RWPE1 (cell line): ENCODE measurements around the gene C1orf232.

Experiments
- CTCF ChIA-PET: fragments of 350-600 bp; sonication (Branson Sonifier 250); formaldehyde crosslinking; extraction: SDS; loops from one replicate; lab custom pipeline; 2021; lab: Yijun Ruan, JAX
- POLR2A ChIA-PET: fragments of 400-600 bp; formaldehyde crosslinking; extraction: SDS; loops from one replicate; lab custom pipeline; 2020; ENCODE audit warnings: antibody characterized with exemption; ENCODE audit not compliant: low non-redundant PET; lab: Yijun Ruan, JAX
- DNase-seq: peaks from one replicate; pipeline ENCODE4 v3.0.0; 2012; ENCODE audit warnings: low spot score
- H3K27ac ChIP-seq: fragments of 450-650 bp; 2 replicates; pipeline ENCODE4 v1.5.1; 2017
- TF ChIP-seq, protein P1 (sequence below): fragments of 450-650 bp; conservative IDR thresholded peaks from 2 replicates; pipeline ENCODE4 v1.5.1; 2017; ENCODE audit warnings: low read depth, mild to moderate bottlenecking

Gene C1orf232

GRCh38 chr1:26171084-26172072, 2.6 kb upstream of the C1orf232 start, which contains the start of gene ZNF593OS:
Gene ZNF593OS, minus strand, starts transcription at chr1:26171832. Its CDS starts 171 bp downstream, at chr1:26171661.
- TF ChIP-seq, protein P1, sequence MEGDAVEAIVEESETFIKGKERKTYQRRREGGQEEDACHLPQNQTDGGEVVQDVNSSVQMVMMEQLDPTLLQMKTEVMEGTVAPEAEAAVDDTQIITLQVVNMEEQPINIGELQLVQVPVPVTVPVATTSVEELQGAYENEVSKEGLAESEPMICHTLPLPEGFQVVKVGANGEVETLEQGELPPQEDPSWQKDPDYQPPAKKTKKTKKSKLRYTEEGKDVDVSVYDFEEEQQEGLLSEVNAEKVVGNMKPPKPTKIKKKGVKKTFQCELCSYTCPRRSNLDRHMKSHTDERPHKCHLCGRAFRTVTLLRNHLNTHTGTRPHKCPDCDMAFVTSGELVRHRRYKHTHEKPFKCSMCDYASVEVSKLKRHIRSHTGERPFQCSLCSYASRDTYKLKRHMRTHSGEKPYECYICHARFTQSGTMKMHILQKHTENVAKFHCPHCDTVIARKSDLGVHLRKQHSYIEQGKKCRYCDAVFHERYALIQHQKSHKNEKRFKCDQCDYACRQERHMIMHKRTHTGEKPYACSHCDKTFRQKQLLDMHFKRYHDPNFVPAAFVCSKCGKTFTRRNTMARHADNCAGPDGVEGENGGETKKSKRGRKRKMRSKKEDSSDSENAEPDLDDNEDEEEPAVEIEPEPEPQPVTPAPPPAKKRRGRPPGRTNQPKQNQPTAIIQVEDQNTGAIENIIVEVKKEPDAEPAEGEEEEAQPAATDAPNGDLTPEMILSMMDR = no peak
- peak within 1 kb of the TSS; percentile 55 for H3K27ac ChIP-seq
- CTCF ChIA-PET = interaction anchor here (1.3 kb wide), 1 partner anchor 62 kb away, joined by 10 read pairs; the partner anchor contains the start of gene CEP85
- DNase-seq = no peak
- POLR2A ChIA-PET = interaction anchor here (0.6 kb wide), 1 partner anchor 239 kb away, joined by 5 read pairs; the partner anchor contains the start of gene LIN28A

DNA sequence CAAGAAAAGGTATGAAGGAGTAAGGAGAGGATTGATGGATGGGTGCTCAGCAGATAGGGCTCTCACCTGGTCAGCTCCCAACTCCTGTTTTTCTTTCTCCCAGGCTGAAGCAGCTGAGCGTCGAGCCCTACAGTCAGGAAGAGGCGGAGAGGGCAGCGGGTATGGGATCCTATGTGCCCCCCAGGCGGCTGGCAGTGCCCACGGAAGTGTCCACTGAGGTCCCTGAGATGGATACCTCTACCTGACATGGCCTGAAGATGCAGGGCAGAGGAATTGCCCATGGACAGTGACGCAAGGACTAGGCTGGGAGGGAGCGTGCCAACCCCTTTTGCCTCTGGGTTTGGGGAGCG, 1.7 kb upstream of the C1orf232 start:
- peak overlapping the region; percentile 55 for H3K27ac ChIP-seq
- TF ChIP-seq, protein P1 = no peak
- POLR2A ChIA-PET = no interaction called here
- DNase-seq = no peak
- CTCF ChIA-PET = interaction anchor here (0.7 to 1.6 kb wide), 9 partner anchors 9 to 163 kb away, joined by 3 to 15 read pairs (median 4); partner anchors contain the start of gene CEP85

GRCh38 chr1:26169669-26170471, 1.1 kb upstream of the C1orf232 start, which contains the start of gene ZNF593:
Gene ZNF593, plus strand, starts transcription at chr1:26169908. Its CDS starts 76 bp downstream, at chr1:26169984.
- TF ChIP-seq, protein P1 = peak; percentile 93

GRCh38 chr1:26169198-26169554, 413 bp upstream of the C1orf232 start:
- ChIA-PET CTCF (interaction anchor here (0.5 to 1.6 kb wide), 13 partner anchors 8 to 401 kb away, joined by 3 to 15 read pairs (median 4); partner anchors contain the start of gene CEP85), POLR2A (interaction anchor here (0.5 to 1.0 kb wide), 2 partner anchors 64 to 228 kb away, joined by 3 to 5 read pairs; partner anchors contain the start of gene CEP85)
- peak overlapping the region; percentile 55 for H3K27ac ChIP-seq
- DNase-seq = no peak
- TF ChIP-seq, protein P1 = no peak

More at GRCh38 chr1:26169669-26170471, 1.1 kb upstream of the C1orf232 start, which contains the start of gene ZNF593:
- ChIA-PET POLR2A (no interaction called here), CTCF (interaction anchor here (0.5 to 1.6 kb wide), 18 partner anchors 9 to 928 kb away, joined by 3 to 15 read pairs (median 4); partner anchors contain the start of gene CEP85)
- peak within 1 kb of the TSS; percentile 55 for H3K27ac ChIP-seq
- peak; percentile 93 for DNase-seq

GRCh38 chr1:26166719-26167281, 2.0 kb downstream of the C1orf232 start:
- no peak overlapping the region for H3K27ac ChIP-seq
- TF ChIP-seq, protein P1 = no peak
- no peak for DNase-seq
- POLR2A ChIA-PET = no interaction called here
- CTCF ChIA-PET = interaction anchor here (0.6 kb wide), 1 partner anchor 242 kb away, joined by 4 read pairs; no protein-coding TSS in a partner anchor
